GM20000 (cell line): ENCODE results near the gene SCT.

Experiments used
- DNase-seq: peaks from one replicate; pipeline ENCODE4 v3.0.0; 2012; ENCODE audit warnings: low spot score
- TF ChIP-seq, protein P1 (sequence below): IDR thresholded peaks from 2 replicates; pipeline ENCODE4 v1.5.1; 2012; ENCODE audit warnings: mild to moderate bottlenecking, control low read depth; ENCODE audit errors: extremely low read depth, missing control alignments

Gene SCT

DNA sequence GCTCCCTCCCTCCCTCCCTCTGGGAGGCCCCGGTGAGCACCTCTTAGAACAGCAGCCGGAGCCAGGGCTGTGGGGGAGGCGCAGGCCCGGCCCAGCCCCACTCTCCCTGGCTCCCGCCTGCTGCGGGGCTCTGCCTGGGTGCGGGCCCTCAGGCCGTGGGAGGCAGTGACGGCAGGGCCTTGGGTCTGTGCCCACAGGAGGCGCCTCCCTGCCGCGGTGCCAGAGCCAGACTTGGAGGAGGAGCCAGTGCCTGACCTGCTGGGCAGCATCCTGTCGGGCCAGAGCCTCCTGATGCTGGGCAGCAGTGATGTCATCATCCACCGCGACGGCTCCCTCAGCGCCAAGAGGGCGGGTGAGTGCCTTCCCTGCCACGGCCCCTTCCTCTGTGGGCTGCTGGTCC, 20.7 kb downstream of the SCT start:
- no peak for DNase-seq
- TF ChIP-seq, protein P1, sequence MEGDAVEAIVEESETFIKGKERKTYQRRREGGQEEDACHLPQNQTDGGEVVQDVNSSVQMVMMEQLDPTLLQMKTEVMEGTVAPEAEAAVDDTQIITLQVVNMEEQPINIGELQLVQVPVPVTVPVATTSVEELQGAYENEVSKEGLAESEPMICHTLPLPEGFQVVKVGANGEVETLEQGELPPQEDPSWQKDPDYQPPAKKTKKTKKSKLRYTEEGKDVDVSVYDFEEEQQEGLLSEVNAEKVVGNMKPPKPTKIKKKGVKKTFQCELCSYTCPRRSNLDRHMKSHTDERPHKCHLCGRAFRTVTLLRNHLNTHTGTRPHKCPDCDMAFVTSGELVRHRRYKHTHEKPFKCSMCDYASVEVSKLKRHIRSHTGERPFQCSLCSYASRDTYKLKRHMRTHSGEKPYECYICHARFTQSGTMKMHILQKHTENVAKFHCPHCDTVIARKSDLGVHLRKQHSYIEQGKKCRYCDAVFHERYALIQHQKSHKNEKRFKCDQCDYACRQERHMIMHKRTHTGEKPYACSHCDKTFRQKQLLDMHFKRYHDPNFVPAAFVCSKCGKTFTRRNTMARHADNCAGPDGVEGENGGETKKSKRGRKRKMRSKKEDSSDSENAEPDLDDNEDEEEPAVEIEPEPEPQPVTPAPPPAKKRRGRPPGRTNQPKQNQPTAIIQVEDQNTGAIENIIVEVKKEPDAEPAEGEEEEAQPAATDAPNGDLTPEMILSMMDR: no peak

DNA sequence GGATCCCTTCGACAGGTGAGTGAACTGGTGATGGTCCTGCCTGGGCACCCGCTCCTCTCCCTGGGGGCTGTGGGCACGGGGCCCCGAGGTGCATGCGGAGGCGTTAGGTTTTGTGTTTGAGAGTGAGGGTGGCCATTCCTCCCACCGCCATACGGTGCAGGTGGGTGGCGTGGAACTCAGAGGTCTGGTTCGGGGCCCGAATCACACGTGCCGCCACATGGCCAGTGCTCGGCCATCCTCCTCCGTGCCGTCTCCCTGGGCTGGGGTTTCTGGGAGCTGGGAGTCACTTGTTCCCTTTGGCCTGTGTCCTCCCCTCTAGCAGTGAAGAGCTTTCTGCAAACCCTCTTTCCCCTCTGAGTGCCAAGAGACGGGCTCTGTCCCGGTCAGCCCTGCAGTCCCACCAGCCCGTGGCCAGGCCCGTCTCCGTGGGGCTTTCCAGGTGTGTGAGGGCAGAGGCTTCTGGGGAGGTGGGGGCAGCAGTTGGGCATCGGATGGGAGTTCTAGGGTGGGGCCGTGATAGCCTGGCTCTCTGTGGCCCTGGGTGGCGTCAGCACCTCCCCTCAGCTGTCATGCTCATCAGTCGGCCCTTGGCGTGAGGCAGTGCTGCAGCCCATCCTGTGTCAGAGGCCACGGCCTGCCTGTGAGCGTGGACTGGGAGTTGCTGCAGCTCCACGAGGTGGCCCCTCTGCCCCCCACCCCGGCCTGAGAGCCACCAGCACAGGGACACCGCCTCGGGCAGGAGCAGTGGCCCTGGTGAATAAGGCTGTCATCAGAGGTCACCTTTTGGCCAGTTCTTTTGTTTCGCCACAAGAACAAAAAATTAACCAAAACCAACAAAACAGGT, 21.5 kb downstream of the SCT start:
- TF ChIP-seq, protein P1: no peak

GRCh38 chr11:603154-603553, 23.8 kb downstream of the SCT start:
- DNase-seq: no peak
- TF ChIP-seq, protein P1: no peak

More for the DNA sequence above, 21.5 kb downstream of the SCT start:
- no peak for DNase-seq

DNA sequence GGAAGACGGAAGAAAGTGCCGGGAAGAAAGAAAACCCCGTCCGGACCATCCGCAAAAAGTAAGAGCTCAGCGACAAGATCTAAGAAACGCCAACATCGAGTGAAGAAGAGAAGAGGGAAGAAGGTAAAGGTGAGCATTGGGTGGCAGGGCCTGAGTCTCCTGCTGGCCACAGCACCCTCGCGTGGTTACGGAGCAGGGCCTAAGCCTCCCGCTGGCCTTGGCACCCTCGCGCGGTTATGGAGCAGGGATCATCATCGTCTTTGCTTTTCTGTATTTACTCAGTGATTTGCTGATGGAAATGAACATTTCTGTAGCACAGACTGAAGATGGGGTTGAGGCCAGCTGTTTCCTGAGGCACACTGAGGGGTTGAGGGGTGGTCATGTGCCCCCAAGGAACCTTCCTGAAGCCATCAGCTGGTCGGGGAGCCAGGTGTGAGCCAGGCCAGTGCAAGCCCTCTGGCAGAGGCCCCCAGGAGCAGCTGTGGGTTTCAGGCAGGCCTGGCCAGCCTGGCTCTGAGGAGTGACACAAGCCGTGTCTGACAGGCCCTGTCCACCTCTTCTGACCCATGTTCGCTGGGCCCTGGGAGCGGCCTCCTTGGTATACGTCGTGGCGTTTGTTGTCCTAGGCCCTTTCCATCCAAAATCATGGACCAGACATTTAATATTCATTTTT, 25.3 kb downstream of the SCT start:
- no peak for DNase-seq
- TF ChIP-seq, protein P1: no peak

- DNase-seq: no peak
- TF ChIP-seq, protein P1: no peak
These were observed 28.8 kb downstream of the SCT start for GRCh38 chr11:598005-598680.

DNA sequence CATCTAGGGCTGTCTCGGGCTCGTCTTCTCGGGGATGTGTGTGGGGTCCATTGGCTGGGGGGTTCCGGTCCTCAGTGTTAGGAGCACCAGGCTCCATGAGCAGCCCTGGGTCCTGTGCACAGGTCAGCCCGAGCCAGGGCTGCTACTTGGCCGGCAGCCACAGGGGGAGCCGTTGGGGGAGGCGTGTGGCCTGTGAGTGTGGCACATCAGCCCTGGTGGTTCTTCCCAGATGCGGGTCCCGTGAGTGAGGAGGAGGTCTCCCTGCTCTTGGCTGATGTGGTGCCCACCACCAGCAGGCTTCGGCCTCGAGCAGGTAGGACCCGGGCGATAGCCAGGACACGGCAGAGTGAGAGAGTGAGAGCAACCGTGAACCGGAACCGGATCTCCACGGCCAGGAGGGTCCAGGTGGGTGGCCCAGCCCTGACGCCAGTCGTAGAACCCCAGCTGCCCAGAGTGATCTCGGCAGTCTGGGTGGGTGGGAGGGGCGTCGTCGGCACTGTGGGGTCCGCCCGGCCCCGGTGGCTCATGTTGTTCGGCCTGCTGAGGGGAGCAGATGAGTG, 29.7 kb downstream of the SCT start:
- DNase-seq: no peak
- TF ChIP-seq, protein P1: no peak

GRCh38 chr11:596374-596773, 30.6 kb downstream of the SCT start:
- DNase-seq: no peak
- TF ChIP-seq, protein P1: no peak
